ENCODE measurements around the gene SLIT1.

GRCh38 chr10:97007417-97007816 lies 178.3 kb downstream of the SLIT1 start:
- TF ChIP-seq CTCF (IDR thresholded peaks at IDR 0.05; ENCODE audit: insufficient read depth, low read depth, low read length) (no peak), EZH2 (IDR thresholded peaks at IDR 0.05; ENCODE audit: insufficient read depth, low read length) (no peak)
